Uterus (tissue), 2 donors: ENCODE results near the gene GRIK4.

ENCODE experiments used
- CTCF ChIP-seq, 4 experiments: fragments of 200-600 bp in 2 of 4; fragments of 450-650 bp in 2 of 4; sonication (generic) in 2 of 4; IDR thresholded peaks; one replicate each; pipeline ENCODE4 v1.5.1; 2016 to 2019; ENCODE audit warnings: antibody characterized with exemption in 4 of 4, mild to moderate bottlenecking in 2 of 4, moderate library complexity in 1 of 4
- POLR2A ChIP-seq, 2 donors: fragments of 450-650 bp; IDR thresholded peaks; one replicate each; pipeline ENCODE4 v1.6.1; 2016; ENCODE audit warnings: antibody characterized with exemption in 2 of 2, mild to moderate bottlenecking in 1 of 2, moderate library complexity in 1 of 2

DNA sequence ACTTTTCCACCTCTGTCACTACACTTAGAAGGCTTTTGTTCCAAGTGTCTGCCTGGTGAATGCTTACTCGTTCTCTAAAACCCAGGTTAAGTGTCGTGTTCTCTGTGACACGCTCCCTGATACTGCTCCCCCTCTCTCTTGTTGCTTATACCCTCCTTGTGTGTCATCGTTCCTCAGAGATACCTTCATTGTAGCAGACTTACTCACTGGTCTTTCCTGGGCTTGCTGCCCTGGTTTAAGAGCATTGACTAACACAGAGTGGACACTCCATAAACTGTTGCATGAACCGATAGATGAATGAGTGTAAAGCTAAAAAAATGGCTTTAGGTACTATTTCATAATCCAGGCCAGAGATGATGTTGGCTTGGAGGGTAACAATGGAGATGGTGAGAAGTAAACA is 171.3 kb downstream of the GRIK4 start:
- TF ChIP-seq CTCF (IDR thresholded peaks at IDR 0.05) (no peak), POLR2A (IDR thresholded peaks at IDR 0.05) (no peak)
